GM20000 (cell line): ENCODE results near the gene TRIM71.
A peak's percentile ranks its signal among the peaks of the same experiment; 100 is the strongest.
"Not testable (repeated sequence)": the region's sequence is repeated elsewhere in the genome, so short reads cannot be mapped to it uniquely, and the experiment has no call there.

Experiments used
- DNase-seq: peaks from one replicate; pipeline ENCODE4 v3.0.0; 2012; ENCODE audit warnings: low spot score
- TF ChIP-seq, protein P1 (sequence below): IDR thresholded peaks from 2 replicates; pipeline ENCODE4 v1.5.1; 2012; ENCODE audit warnings: mild to moderate bottlenecking, control low read depth; ENCODE audit errors: extremely low read depth, missing control alignments

Gene TRIM71

DNA sequence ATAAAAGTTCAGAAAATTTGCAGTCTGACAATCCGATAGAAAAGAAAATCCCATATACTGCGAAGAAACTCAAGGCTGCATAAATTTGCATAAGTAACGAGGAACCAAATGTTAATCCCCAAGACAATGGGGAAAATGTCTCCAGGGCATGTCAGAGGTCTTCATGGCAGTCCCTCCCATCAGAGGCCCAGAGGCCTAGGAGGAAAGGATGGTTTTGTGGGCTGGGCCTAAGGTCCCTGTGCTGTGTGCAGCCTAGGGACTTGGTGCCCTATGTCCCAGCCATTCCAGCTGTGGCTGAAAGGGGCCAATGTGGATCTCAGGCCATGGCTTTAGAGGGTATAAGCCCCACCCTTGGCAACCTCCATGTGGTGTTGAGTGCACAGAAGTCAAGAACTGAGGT is 112.4 kb downstream of the TRIM71 start:
- no peak for DNase-seq
- TF ChIP-seq, protein P1, sequence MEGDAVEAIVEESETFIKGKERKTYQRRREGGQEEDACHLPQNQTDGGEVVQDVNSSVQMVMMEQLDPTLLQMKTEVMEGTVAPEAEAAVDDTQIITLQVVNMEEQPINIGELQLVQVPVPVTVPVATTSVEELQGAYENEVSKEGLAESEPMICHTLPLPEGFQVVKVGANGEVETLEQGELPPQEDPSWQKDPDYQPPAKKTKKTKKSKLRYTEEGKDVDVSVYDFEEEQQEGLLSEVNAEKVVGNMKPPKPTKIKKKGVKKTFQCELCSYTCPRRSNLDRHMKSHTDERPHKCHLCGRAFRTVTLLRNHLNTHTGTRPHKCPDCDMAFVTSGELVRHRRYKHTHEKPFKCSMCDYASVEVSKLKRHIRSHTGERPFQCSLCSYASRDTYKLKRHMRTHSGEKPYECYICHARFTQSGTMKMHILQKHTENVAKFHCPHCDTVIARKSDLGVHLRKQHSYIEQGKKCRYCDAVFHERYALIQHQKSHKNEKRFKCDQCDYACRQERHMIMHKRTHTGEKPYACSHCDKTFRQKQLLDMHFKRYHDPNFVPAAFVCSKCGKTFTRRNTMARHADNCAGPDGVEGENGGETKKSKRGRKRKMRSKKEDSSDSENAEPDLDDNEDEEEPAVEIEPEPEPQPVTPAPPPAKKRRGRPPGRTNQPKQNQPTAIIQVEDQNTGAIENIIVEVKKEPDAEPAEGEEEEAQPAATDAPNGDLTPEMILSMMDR: no peak

DNA sequence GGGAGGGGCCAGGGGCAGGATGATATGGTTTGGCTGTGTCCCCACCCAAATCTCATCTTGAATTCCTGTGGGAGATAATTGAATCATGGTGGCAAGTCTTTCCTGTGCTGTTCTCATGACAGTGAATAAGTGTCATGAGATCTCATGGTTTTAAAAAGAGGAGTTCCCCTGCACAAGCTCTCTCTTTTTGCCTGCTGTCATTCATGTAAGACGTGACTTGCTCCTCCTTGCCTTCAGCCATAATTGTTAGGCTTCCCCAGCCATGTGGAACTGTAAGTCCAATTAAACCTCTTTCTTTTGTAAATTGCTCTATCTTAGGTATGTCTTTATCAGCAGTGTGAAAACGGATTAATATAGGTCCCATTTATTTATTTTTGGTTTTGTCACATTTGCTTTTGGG is 113.5 kb downstream of the TRIM71 start:
- DNase-seq: not testable (repeated sequence)

DNA sequence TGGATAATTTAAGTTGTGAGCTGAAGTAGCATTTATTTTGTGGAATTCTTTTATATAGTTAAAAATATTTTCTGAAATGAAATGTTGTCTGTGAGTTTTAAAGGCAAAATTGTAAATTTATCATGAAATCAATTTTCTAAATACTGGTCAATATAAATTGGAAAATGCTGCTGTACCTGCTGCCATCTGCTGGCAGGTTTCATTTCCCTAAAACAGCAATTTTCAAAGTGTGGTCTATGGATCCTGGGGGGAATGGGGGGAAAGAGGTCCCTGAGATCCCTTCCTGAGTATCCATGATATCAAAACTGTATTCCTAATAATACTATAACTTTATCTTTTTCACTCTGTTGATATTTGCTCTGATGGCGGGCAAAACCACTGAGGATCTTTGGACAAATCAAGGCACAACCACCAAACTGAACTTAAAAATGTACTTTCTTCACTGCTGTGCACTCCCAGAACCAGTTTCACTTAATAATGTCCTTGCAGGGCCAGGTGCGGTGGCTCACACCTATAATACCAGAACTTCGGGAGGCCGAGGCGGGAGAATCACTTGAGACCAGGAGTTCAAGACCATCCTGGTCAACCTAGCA is 116.4 kb downstream of the TRIM71 start:
- TF ChIP-seq, protein P1: peak; percentile 32
- peak; percentile 44 for DNase-seq

GRCh38 chr3:32937331-32937730 is 119.5 kb downstream of the TRIM71 start:
- no peak for DNase-seq
- TF ChIP-seq, protein P1: no peak

DNA sequence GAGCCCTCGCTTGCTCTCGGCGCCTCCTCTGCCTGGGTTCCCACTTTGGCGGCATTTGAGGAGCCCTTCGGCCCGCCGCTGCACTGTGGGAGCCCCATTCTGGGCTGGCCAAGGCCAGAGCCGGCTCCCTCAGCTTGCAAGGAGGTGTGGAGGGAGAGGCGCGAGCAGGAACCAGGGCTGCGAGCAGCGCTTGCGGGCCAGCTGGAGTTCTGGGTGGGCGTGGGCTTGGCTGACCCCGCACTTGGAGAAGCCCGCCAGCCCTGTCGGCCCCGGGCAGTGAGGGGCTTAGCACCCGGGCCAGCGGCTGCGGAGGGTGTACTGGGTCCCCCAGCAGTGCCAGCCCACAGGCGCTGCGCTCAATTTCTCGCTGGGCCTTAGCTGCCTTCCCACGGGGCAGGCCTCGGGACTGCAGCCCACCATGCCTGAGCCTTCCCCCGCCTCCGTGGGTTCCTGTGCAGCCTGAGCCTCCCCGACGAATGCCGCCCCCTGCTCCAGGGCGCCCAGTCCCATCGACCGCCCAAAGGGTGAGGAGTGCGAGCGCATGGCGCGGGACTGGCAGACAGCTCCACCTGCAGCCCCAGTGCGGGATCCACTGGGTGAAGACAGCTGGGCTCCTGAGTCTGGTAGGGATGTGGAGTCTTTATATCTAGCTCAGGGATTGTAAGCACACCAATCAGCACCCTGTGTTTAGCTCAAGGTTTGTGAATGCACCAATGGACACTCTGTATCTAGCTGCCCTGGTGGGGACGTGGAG is 121.9 kb downstream of the TRIM71 start:
- DNase-seq: not testable (repeated sequence)

DNA sequence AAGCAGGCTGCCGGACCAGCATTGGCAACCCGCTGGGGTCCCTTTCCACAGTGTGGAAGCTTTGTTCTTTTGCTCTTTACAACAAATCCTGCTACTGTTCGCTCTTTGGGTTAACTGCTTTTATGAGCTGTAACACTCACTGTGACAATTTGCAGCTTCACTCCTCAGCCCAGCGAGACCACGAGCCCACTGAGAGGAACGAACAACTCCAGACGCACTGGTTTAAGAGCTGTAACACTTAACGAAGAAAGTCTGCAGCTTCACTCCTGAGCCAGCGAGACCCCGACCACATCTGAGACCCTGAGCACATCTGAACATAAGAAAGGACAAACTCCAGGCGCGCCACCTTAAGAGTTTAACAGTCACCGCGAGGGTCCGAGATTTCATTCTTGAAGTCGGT is 122.9 kb downstream of the TRIM71 start:
- no peak for DNase-seq
- TF ChIP-seq, protein P1: no peak

- no peak for DNase-seq
- TF ChIP-seq, protein P1: no peak
Measured at GRCh38 chr3:32945136-32945535, 127.3 kb downstream of the TRIM71 start.

- DNase-seq: not testable (repeated sequence)
Measured at GRCh38 chr3:32945598-32945997, 127.8 kb downstream of the TRIM71 start.
